Neural cell (in vitro differentiated cells): ENCODE measurements around the gene NR2F1-AS1. TPM values are rescaled to one million over a fixed set of nuclear protein-coding genes. Genes with fewer than 3 reads are reported as not detected.

Source experiments
- H2AFZ ChIP-seq: fragments of 200-600, 300-800 bp; sonication (generic), shearing (Covaris generic); 2 replicates; pipeline ENCODE4 v1.6.0; 2014; ENCODE audit warnings: low read depth, mild to moderate bottlenecking, antibody characterized with exemption, low read length, moderate library complexity
- H3F3A ChIP-seq: fragments of 200-600 bp; shearing (Covaris generic); 2 replicates; pipeline ENCODE4 v1.6.1; 2016; ENCODE audit warnings: mild to moderate bottlenecking, moderate library complexity, mixed read lengths, antibody characterized with exemption, low read length; ENCODE audit not compliant: insufficient read depth, poor library complexity, severe bottlenecking
- H3K27ac ChIP-seq: fragments of 200-600, 300-800 bp; sonication (generic), shearing (Covaris generic); 2 replicates; pipeline ENCODE4 v1.5.1; 2014; ENCODE audit warnings: mild to moderate bottlenecking, low read length, moderate library complexity
- H3K27me3 ChIP-seq: fragments of 300-800, 200-600 bp; sonication (generic), shearing (Covaris generic); 2 replicates; pipeline ENCODE4 v1.6.0; 2014; ENCODE audit warnings: mild to moderate bottlenecking, low read depth, low read length, moderate library complexity; ENCODE audit not compliant: insufficient read depth
- H3K36me3 ChIP-seq: fragments of 300-800, 200-600 bp; sonication (generic), shearing (Covaris generic); 2 replicates; pipeline ENCODE4 v1.5.1; 2014; ENCODE audit warnings: mild to moderate bottlenecking, antibody characterized with exemption, low read length, moderate library complexity; ENCODE audit not compliant: insufficient read depth
- H3K4me2 ChIP-seq: fragments of 300-800, 200-600 bp; sonication (generic), shearing (Covaris generic); 2 replicates; pipeline ENCODE4 v1.6.0; 2014; ENCODE audit warnings: mild to moderate bottlenecking, low read length
- H3K4me3 ChIP-seq: fragments of 300-800, 200-600 bp; sonication (generic), shearing (Covaris generic); 2 replicates; pipeline ENCODE4 v1.5.1; 2014; ENCODE audit warnings: mild to moderate bottlenecking, low read length, moderate library complexity
- H3K79me2 ChIP-seq: fragments of 200-600 bp; shearing (Covaris generic); replicated peaks from 2 replicates; pipeline ENCODE4 v1.6.0; 2014; ENCODE audit warnings: mild to moderate bottlenecking, low read length, moderate library complexity; ENCODE audit not compliant: insufficient read depth
- H3K9ac ChIP-seq: fragments of 300-800, 200-600 bp; sonication (generic), shearing (Covaris generic); 2 replicates; pipeline ENCODE4 v1.6.1; 2016; ENCODE audit warnings: mild to moderate bottlenecking, low read length, mixed read lengths
- H3K9me2 ChIP-seq: fragments of 200-600 bp; shearing (Covaris generic); 2 replicates; pipeline ENCODE4 v1.6.1; 2016; ENCODE audit warnings: mild to moderate bottlenecking, low read length, mixed read lengths; ENCODE audit not compliant: insufficient read depth
- H3K9me3 ChIP-seq: fragments of 200-600, 300-800 bp; sonication (generic), shearing (Covaris generic); 2 replicates; pipeline ENCODE4 v1.6.1; 2016; ENCODE audit warnings: mild to moderate bottlenecking, mixed run types, low read length, moderate library complexity, mixed read lengths
- H4K20me1 ChIP-seq: fragments of 200-600 bp; shearing (Covaris generic); 2 replicates; pipeline ENCODE4 v1.6.1; 2016; ENCODE audit warnings: mild to moderate bottlenecking, mixed run types; ENCODE audit not compliant: insufficient read depth
- EZH2 ChIP-seq: fragments of 200-600, 300-800 bp; shearing (Covaris generic), sonication (generic); IDR thresholded peaks from 2 replicates; pipeline ENCODE4 v1.6.1; 2014; ENCODE audit warnings: antibody characterized with exemption, low read length, borderline replicate concordance, mild to moderate bottlenecking; ENCODE audit not compliant: insufficient read depth, poor library complexity, severe bottlenecking
- MXI1 ChIP-seq: fragments of 450-650 bp; conservative IDR thresholded peaks from 2 replicates; pipeline ENCODE4 v1.6.1; 2014; ENCODE audit warnings: antibody characterized with exemption, mild to moderate bottlenecking; ENCODE audit not compliant: poor library complexity, severe bottlenecking
- POLR2AphosphoS5 ChIP-seq: IDR thresholded peaks from 2 replicates; pipeline ENCODE4 v1.6.1; 2012
- RAD21 ChIP-seq: fragments of 450-650 bp; conservative IDR thresholded peaks from 2 replicates; pipeline ENCODE4 v1.6.1; 2014; ENCODE audit warnings: antibody characterized with exemption, mild to moderate bottlenecking, moderate library complexity
- SMC3 ChIP-seq: fragments of 450-650 bp; conservative IDR thresholded peaks from 2 replicates; pipeline ENCODE4 v1.6.1; 2014; ENCODE audit warnings: antibody characterized with exemption, mild to moderate bottlenecking, moderate library complexity; ENCODE audit not compliant: poor library complexity
- polyA plus RNA-seq: library from polyadenylated mRNA; depleted of rRNA; stranded (reverse); fragments of >200 nt; gene quantifications from 2 replicates; pipeline ENCODE4 v1.2.3, GENCODE V29; 2014
- TF ChIP-seq, protein P1 (sequence below): IDR thresholded peaks from 2 replicates; pipeline ENCODE4 v1.6.1; 2012; ENCODE audit warnings: borderline replicate concordance
- TF ChIP-seq, protein P2 (sequence below): fragments of 450-650 bp; IDR thresholded peaks from 2 replicates; pipeline ENCODE4 v1.5.1; 2014; ENCODE audit warnings: antibody characterized with exemption, mild to moderate bottlenecking, moderate library complexity; ENCODE audit not compliant: poor library complexity, severe bottlenecking

NR2F1-AS1 gene
- polyA plus RNA-seq, 1 donor from 2014 or later: 0.24 TPM

DNA sequence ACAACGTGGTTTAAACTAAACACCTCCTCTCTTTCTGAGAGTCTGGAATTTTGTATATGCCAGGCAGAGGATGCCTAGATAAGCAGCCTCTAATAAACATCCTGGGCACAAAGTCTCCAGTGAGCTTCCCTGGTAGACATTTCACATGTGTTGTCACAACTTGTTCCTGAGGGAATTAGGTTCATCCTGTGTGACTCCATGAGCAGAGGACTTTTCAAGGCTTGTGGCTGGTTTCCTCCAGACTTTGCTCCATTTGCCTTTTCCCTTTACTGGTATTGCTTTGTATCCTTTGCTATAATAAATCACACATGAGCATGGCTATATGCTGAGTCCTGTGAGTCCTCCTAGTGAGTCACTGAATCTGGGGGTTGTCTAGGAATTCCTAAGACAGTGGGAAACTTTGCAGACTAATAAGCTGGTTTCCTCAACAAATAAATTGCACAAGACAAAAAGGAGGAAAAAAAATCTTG lies 77.4 kb downstream of the NR2F1-AS1 start:
- Histone ChIP-seq H3K27ac (no peak overlapping the region), H4K20me1 (no peaks in the 10 kb centered on the region), H3K9ac (no peak overlapping the region), H3K79me2 (no peaks in the 10 kb centered on the region), H3K36me3 (no peaks in the 10 kb centered on the region), H2AFZ (no peak overlapping the region), H3K9me3 (no peaks in the 10 kb centered on the region), H3K9me2 (no peaks in the 10 kb centered on the region), H3K4me2 (no peak overlapping the region), H3K4me3 (no peak overlapping the region), H3F3A (no peaks in the 10 kb centered on the region), H3K27me3 (no peaks in the 10 kb centered on the region)
- no peak for TF ChIP-seq EZH2
- TF ChIP-seq, protein P1, sequence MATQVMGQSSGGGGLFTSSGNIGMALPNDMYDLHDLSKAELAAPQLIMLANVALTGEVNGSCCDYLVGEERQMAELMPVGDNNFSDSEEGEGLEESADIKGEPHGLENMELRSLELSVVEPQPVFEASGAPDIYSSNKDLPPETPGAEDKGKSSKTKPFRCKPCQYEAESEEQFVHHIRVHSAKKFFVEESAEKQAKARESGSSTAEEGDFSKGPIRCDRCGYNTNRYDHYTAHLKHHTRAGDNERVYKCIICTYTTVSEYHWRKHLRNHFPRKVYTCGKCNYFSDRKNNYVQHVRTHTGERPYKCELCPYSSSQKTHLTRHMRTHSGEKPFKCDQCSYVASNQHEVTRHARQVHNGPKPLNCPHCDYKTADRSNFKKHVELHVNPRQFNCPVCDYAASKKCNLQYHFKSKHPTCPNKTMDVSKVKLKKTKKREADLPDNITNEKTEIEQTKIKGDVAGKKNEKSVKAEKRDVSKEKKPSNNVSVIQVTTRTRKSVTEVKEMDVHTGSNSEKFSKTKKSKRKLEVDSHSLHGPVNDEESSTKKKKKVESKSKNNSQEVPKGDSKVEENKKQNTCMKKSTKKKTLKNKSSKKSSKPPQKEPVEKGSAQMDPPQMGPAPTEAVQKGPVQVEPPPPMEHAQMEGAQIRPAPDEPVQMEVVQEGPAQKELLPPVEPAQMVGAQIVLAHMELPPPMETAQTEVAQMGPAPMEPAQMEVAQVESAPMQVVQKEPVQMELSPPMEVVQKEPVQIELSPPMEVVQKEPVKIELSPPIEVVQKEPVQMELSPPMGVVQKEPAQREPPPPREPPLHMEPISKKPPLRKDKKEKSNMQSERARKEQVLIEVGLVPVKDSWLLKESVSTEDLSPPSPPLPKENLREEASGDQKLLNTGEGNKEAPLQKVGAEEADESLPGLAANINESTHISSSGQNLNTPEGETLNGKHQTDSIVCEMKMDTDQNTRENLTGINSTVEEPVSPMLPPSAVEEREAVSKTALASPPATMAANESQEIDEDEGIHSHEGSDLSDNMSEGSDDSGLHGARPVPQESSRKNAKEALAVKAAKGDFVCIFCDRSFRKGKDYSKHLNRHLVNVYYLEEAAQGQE: no peak

DNA sequence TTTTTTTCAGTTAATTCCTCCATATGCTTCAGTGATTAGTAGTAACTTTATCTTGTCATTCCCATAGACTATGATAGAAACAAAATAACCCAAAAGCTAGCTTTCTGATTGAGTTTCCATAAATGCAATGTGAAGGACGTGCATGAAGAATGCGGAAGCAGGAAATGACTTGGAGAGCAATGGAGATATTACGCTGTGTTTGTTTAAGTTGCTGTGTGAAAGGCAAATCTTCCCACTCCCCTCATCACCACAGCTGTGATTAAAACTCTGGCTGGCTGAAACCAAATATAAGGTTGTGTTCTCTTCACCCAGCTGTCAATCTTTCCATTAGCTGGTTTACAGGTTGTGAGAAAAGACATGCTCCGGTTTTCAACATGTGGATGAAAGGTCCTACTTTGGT lies 83.9 kb downstream of the NR2F1-AS1 start:
- Histone ChIP-seq H3K36me3 (no peaks in the 10 kb centered on the region), H3K9me3 (no peaks in the 10 kb centered on the region), H3K79me2 (no peaks in the 10 kb centered on the region), H3K27me3 (no peaks in the 10 kb centered on the region), H2AFZ (no peak overlapping the region), H3F3A (no peaks in the 10 kb centered on the region), H3K9me2 (no peaks in the 10 kb centered on the region), H4K20me1 (no peaks in the 10 kb centered on the region), H3K4me2 (no peak overlapping the region), H3K9ac (no peak overlapping the region), H3K27ac (no peak overlapping the region), H3K4me3 (no peak overlapping the region)
- no peak for TF ChIP-seq SMC3
- TF ChIP-seq RAD21: no peak
- TF ChIP-seq, protein P2, sequence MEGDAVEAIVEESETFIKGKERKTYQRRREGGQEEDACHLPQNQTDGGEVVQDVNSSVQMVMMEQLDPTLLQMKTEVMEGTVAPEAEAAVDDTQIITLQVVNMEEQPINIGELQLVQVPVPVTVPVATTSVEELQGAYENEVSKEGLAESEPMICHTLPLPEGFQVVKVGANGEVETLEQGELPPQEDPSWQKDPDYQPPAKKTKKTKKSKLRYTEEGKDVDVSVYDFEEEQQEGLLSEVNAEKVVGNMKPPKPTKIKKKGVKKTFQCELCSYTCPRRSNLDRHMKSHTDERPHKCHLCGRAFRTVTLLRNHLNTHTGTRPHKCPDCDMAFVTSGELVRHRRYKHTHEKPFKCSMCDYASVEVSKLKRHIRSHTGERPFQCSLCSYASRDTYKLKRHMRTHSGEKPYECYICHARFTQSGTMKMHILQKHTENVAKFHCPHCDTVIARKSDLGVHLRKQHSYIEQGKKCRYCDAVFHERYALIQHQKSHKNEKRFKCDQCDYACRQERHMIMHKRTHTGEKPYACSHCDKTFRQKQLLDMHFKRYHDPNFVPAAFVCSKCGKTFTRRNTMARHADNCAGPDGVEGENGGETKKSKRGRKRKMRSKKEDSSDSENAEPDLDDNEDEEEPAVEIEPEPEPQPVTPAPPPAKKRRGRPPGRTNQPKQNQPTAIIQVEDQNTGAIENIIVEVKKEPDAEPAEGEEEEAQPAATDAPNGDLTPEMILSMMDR: no peak
- TF ChIP-seq, protein P1: no peak
- no peak for TF ChIP-seq POLR2AphosphoS5
- no peak for TF ChIP-seq EZH2
- TF ChIP-seq MXI1: no peak
